Measurements from ENCODE around the gene ATP8B4.
"Not testable (repeated sequence)": the region's sequence is repeated elsewhere in the genome, so short reads cannot be mapped to it uniquely, and the experiment has no call there.

ATP8B4 gene

DNA sequence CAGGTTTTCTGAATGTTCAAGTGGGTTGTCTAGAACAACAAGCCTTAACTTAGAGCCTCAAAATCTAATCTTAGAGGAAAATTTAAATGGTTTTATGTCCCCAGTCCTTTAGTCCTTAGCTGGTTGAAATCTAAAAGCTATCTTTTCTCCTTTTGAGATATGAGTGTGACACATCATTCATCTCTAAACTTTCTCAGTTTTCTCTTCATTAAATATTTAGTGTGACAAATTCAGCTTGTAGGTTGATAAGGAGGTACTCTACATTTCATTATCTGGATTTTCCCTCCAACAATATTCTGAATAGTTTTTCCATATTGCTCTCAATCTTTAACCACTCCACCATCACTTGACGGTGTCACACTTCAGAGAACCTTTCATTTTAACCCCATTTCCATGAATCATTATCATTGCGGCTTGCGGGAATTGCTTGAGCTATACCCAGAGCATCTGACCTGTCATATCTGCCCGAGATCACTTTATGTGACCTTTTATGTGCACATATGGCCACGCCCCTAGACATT lies 16.1 kb upstream of the ATP8B4 start:
- no peak for TF ChIP-seq FOXK2 (IDR thresholded peaks at IDR 0.05)
- TF ChIP-seq SUZ12 (IDR thresholded peaks at IDR 0.05), result no peak
- no peak for TF ChIP-seq FOXA1 (IDR thresholded peaks at IDR 0.05)
- TF ChIP-seq, protein P1, sequence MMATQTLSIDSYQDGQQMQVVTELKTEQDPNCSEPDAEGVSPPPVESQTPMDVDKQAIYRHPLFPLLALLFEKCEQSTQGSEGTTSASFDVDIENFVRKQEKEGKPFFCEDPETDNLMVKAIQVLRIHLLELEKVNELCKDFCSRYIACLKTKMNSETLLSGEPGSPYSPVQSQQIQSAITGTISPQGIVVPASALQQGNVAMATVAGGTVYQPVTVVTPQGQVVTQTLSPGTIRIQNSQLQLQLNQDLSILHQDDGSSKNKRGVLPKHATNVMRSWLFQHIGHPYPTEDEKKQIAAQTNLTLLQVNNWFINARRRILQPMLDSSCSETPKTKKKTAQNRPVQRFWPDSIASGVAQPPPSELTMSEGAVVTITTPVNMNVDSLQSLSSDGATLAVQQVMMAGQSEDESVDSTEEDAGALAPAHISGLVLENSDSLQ (IDR thresholded peaks at IDR 0.05), result no peak
- no peak for TF ChIP-seq ARNT (IDR thresholded peaks at IDR 0.05)
- TF ChIP-seq L3MBTL2 (conservative IDR thresholded peaks at IDR 0.05), result no peak
- TF ChIP-seq ELF4 (IDR thresholded peaks at IDR 0.05), result no peak
- no peak for TF ChIP-seq FOXM1 (IDR thresholded peaks at IDR 0.05; ENCODE audit: borderline replicate concordance)
- no peak for TF ChIP-seq TARDBP (IDR thresholded peaks at IDR 0.05)
- no peak for TF ChIP-seq LEF1 (IDR thresholded peaks at IDR 0.05; ENCODE audit: borderline replicate concordance)
- no peak for TF ChIP-seq NFRKB (IDR thresholded peaks at IDR 0.05)
- TF ChIP-seq ZNF384 (IDR thresholded peaks at IDR 0.05), result no peak
- no peak for TF ChIP-seq HDGF (IDR thresholded peaks at IDR 0.05; ENCODE audit: borderline replicate concordance)
- TF ChIP-seq BHLHE40 (IDR thresholded peaks at IDR 0.05; ENCODE audit: borderline replicate concordance), result no peak
- no peak for TF ChIP-seq CTBP1 (IDR thresholded peaks at IDR 0.05; ENCODE audit: borderline replicate concordance)
- no peak for TF ChIP-seq SP1 (IDR thresholded peaks at IDR 0.05)
- ChIA-PET CTCF (no interaction called here), POLR2A (no interaction called here)
- no peak for DNase-seq (ENCODE audit: extremely low spot score)

DNA sequence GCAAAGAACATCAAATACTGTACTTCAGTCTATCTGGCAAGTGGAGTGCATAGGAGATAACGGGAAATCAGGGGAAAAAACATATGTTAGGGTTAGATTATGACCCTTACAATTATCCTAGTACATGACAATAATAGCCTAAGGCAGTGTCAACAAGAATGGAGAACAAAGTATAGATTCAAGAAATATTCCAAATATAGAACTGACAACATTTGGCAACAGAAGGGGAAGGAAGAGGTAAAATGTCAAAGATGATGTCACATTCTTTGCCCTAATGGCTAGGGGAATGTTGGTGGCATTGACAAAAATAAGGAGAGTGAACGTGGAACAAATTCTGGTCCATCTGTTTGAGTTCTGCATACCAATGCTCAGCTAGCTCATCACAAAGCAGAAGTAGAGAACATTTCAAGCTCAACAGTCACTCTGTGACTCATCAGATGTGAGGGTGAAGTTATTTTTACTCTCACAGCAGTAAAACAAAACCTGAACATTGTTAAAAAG lies 15.5 kb upstream of the ATP8B4 start:
- ChIA-PET POLR2A (no interaction called here), CTCF (interaction anchor here (1.0 kb wide), 1 partner anchor 11 kb away, joined by 4 read pairs; no protein-coding TSS in a partner anchor)
- no peak for TF ChIP-seq SUZ12 (IDR thresholded peaks at IDR 0.05)
- no peak for TF ChIP-seq ELF4 (IDR thresholded peaks at IDR 0.05)
- no peak for TF ChIP-seq TARDBP (IDR thresholded peaks at IDR 0.05)
- TF ChIP-seq ARNT (IDR thresholded peaks at IDR 0.05), result no peak
- TF ChIP-seq FOXK2 (IDR thresholded peaks at IDR 0.05), result no peak
- TF ChIP-seq FOXM1 (IDR thresholded peaks at IDR 0.05; ENCODE audit: borderline replicate concordance), result no peak
- TF ChIP-seq, protein P1 (IDR thresholded peaks at IDR 0.05), result no peak
- TF ChIP-seq SP1 (IDR thresholded peaks at IDR 0.05), result no peak
- no peak for TF ChIP-seq CTBP1 (IDR thresholded peaks at IDR 0.05; ENCODE audit: borderline replicate concordance)
- no peak for DNase-seq (ENCODE audit: extremely low spot score)

DNA sequence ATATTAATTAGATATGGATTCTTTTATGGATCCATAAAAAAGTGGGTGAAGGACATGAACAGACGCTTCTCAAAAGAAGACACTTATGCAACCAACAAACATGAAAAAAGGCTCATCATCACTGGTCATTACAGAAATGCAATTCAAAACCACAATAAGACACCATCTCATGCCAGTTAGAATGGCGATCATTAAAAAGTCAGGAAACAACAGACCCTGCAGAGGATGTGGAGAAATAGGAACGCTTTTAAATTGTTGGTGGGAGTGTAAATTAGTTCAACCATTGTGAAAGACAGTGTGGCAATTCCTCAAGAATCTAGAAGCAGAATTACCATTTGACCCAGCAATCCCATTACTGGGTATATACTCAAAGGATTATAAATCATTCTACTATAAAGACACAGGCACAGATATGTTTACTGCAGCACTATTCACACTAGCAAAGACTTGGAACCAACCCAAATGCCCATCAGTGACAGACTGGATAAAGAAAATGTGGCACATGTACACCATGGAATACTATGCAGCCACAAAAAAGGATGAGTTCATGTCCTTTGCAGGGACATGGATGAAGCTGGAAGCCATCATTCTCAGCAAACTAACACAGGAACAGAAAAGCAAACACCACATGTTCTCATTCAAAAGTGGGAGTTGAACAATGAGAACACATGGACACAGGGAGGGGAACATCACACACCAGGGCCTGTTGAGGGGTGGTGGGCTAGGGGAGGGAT lies 13.4 kb upstream of the ATP8B4 start:
- not testable (repeated sequence) for DNase-seq (ENCODE audit: extremely low spot score)

DNA sequence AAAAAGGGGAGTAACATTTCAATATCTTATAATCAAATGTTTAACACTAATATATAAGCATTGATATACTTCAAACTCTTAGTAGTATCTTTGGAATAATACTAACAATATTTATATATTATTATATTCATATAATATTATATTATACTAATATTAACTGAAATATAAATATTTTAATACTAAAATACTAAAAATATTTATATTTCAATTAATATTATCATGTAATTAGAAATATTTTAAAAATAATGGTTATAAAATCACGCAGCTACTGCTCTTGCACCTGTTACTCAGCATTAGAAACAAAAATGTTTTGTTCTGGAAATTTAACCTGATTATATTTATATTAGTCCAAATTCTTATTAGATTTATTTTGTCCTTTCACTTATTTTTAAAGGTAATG lies 12.6 kb upstream of the ATP8B4 start:
- ChIA-PET POLR2A (no interaction called here), CTCF (interaction anchor here (1.2 kb wide), 1 partner anchor 13 kb away, joined by 3 read pairs; no protein-coding TSS in a partner anchor)
- TF ChIP-seq FOXA1 (IDR thresholded peaks at IDR 0.05), result no peak
- TF ChIP-seq L3MBTL2 (conservative IDR thresholded peaks at IDR 0.05), result no peak
- no peak for TF ChIP-seq ARNT (IDR thresholded peaks at IDR 0.05)
- TF ChIP-seq FOXK2 (IDR thresholded peaks at IDR 0.05), result no peak
- no peak for DNase-seq (ENCODE audit: extremely low spot score)

More for the DNA sequence above, 13.4 kb upstream of the ATP8B4 start:
- POLR2A ChIA-PET, CTCF ChIA-PET: not testable (repeated sequence)

DNA sequence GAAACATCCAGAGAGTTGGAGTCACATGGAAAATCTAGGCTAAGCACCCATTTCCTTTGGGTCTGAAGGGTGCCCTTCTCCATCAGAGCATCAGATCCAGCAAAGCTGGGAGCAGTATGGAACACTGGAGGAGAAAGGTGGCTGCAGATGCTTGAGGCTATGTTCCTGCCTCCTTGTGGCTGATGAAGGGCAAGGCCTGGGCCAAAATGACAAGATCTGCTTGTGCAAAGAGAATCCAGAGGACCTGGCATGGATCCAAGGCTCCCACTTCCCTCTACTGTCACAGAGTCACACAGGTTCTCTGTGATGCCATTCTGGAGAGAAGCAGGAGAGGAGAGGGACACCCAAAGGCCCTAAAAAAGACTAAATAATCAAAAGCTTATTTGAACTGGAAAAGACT lies 9.2 kb upstream of the ATP8B4 start:
- ChIA-PET POLR2A (no interaction called here), CTCF (interaction anchor here (0.6 kb wide), 2 partner anchors 12 to 1165 kb away, joined by 3 to 9 read pairs; partner anchors contain the start of gene SHC4)
- TF ChIP-seq NFRKB (IDR thresholded peaks at IDR 0.05) (no peak), HDGF (IDR thresholded peaks at IDR 0.05; ENCODE audit: borderline replicate concordance) (no peak), BHLHE40 (IDR thresholded peaks at IDR 0.05; ENCODE audit: borderline replicate concordance) (no peak), LEF1 (IDR thresholded peaks at IDR 0.05; ENCODE audit: borderline replicate concordance) (no peak), FOXK2 (IDR thresholded peaks at IDR 0.05) (no peak), FOXA1 (IDR thresholded peaks at IDR 0.05) (no peak), SP1 (IDR thresholded peaks at IDR 0.05) (no peak), ARNT (IDR thresholded peaks at IDR 0.05) (no peak), SUZ12 (IDR thresholded peaks at IDR 0.05) (no peak), TARDBP (IDR thresholded peaks at IDR 0.05) (no peak), ELF4 (IDR thresholded peaks at IDR 0.05) (no peak), L3MBTL2 (conservative IDR thresholded peaks at IDR 0.05) (no peak), FOXM1 (IDR thresholded peaks at IDR 0.05; ENCODE audit: borderline replicate concordance) (no peak), ZNF384 (IDR thresholded peaks at IDR 0.05) (no peak), CTBP1 (IDR thresholded peaks at IDR 0.05; ENCODE audit: borderline replicate concordance) (no peak)
- TF ChIP-seq, protein P1 (IDR thresholded peaks at IDR 0.05), result no peak
- no peak for DNase-seq (ENCODE audit: extremely low spot score)

DNA sequence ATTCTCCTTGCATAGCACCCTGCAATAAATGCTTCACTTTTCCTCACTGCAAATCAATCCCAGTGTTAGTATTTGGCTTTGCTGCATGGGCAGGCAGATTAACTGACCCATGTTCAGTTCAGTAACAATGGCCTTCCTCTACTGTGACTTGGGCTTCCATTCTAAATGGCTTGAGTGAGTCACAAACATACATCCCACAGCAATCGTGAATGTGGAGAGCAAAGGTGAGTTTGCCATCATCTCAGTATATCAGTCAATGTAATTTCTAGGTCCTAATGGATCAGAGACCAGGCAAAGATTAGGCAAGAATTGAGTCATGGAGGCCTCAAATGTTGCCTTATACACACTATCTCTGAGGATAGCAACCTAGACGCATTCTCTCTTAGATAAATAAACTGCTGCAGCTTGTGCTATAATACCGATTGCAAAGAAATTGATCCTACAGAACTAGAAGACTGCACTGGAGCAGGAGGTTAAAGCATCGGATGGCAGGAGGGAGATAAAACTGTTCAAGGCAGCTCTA lies 8.3 kb upstream of the ATP8B4 start:
- CTCF ChIA-PET, result no interaction called here
- POLR2A ChIA-PET, result no interaction called here
- no peak for DNase-seq (ENCODE audit: extremely low spot score)
- TF ChIP-seq L3MBTL2 (conservative IDR thresholded peaks at IDR 0.05) (no peak), SP1 (IDR thresholded peaks at IDR 0.05) (no peak), ZNF384 (IDR thresholded peaks at IDR 0.05) (no peak), ELF4 (IDR thresholded peaks at IDR 0.05) (no peak), ARNT (IDR thresholded peaks at IDR 0.05) (no peak), HDGF (IDR thresholded peaks at IDR 0.05; ENCODE audit: borderline replicate concordance) (no peak), CTBP1 (IDR thresholded peaks at IDR 0.05; ENCODE audit: borderline replicate concordance) (no peak), FOXA1 (IDR thresholded peaks at IDR 0.05) (no peak), SUZ12 (IDR thresholded peaks at IDR 0.05) (no peak), NFRKB (IDR thresholded peaks at IDR 0.05) (no peak), BHLHE40 (IDR thresholded peaks at IDR 0.05; ENCODE audit: borderline replicate concordance) (no peak), FOXM1 (IDR thresholded peaks at IDR 0.05; ENCODE audit: borderline replicate concordance) (no peak), LEF1 (IDR thresholded peaks at IDR 0.05; ENCODE audit: borderline replicate concordance) (no peak)
- TF ChIP-seq, protein P1 (IDR thresholded peaks at IDR 0.05), result no peak

Measured in HEK293T (cell line).